SIG-M5 treated with dmso at 0.1 percent for 504 hours (cell line): ENCODE measurements around the gene CTIF.
"Not testable (repeated sequence)": the region's sequence is repeated elsewhere in the genome, so short reads cannot be mapped to it uniquely, and the experiment has no call there.

ENCODE experiments used
- DNase-seq: peaks from one replicate; lab custom pipeline; 2025; ENCODE audit not compliant: unreplicated experiment; lab: John Stamatoyannopoulos, UW

CTIF gene

GRCh38 chr18:48538531-48539405, at the start of gene CTIF:
TSS of gene CTIF (plus strand) at chr18:48539031. CDS start at chr18:48619566, 80,535 bp downstream.
- peak; percentile 94 for DNase-seq

GRCh38 chr18:48490641-48491293, 48.1 kb upstream of the CTIF start:
- DNase-seq, result no peak

GRCh38 chr18:48492880-48493279, 46.0 kb upstream of the CTIF start:
- no peak for DNase-seq

- DNase-seq, result no peak
Measured at GRCh38 chr18:48493434-48494230, 45.2 kb upstream of the CTIF start.

- no peak for DNase-seq
Measured at GRCh38 chr18:48497863-48498262, 41.0 kb upstream of the CTIF start.

GRCh38 chr18:48500517-48500916, 38.3 kb upstream of the CTIF start:
- no peak for DNase-seq

- no peak for DNase-seq
Measured at GRCh38 chr18:48502906-48503305, 35.9 kb upstream of the CTIF start.

- DNase-seq, result no peak
Measured at GRCh38 chr18:48504819-48505218, 34.0 kb upstream of the CTIF start.

- not testable (repeated sequence) for DNase-seq
Measured at GRCh38 chr18:48506983-48507568, 31.8 kb upstream of the CTIF start.

- not testable (repeated sequence) for DNase-seq
Measured at GRCh38 chr18:48512498-48512897, 26.3 kb upstream of the CTIF start.

GRCh38 chr18:48514786-48515185, 24.0 kb upstream of the CTIF start:
- DNase-seq, result no peak

GRCh38 chr18:48517048-48517447, 21.8 kb upstream of the CTIF start:
- no peak for DNase-seq

- DNase-seq, result no peak
Measured at GRCh38 chr18:48519431-48520100, 19.3 kb upstream of the CTIF start.

GRCh38 chr18:48521723-48522122, 17.1 kb upstream of the CTIF start:
- DNase-seq, result no peak

GRCh38 chr18:48525671-48526070, 13.2 kb upstream of the CTIF start:
- no peak for DNase-seq

- DNase-seq, result no peak
Measured at GRCh38 chr18:48527461-48527860, 11.4 kb upstream of the CTIF start.

- no peak for DNase-seq
Measured at GRCh38 chr18:48528861-48529260, 10.0 kb upstream of the CTIF start.

GRCh38 chr18:48529796-48530195, 9.0 kb upstream of the CTIF start:
- DNase-seq, result no peak

GRCh38 chr18:48530399-48531081, 8.3 kb upstream of the CTIF start:
- DNase-seq, result no peak

- DNase-seq, result no peak
Measured at GRCh38 chr18:48531082-48531403, 7.8 kb upstream of the CTIF start.
